ENCODE results near the gene SLC25A31.
A peak's percentile ranks its signal among the peaks of the same experiment; 100 is the strongest.

The SLC25A31 gene

GRCh38 chr4:127783026-127783769, 53.0 kb downstream of the SLC25A31 start:
- Histone ChIP-seq H3K36me3 (ENCODE audit: insufficient read depth, low read length) (no peaks in the 10 kb centered on the region), H3K4me1 (ENCODE audit: insufficient read depth, low read length) (no peaks in the 10 kb centered on the region), H3K4me2 (ENCODE audit: insufficient read depth, low read length) (no peak overlapping the region), H3K27me3 (ENCODE audit: insufficient read depth, low read length, poor library complexity) (peaks cover 6% of the 10 kb centered on the region), H3K27ac (ENCODE audit: low read length) (no peak overlapping the region), H3K4me3 (ENCODE audit: low read depth in 1 of 2, low read length in 2 of 2) (no peak overlapping the region), H4K20me1 (ENCODE audit: insufficient read depth, low read length) (no peaks in the 10 kb centered on the region), H3K79me2 (ENCODE audit: insufficient read depth, low read length) (no peaks in the 10 kb centered on the region), H3K9ac (ENCODE audit: low read depth, low read length) (no peak overlapping the region), H3K9me3 (ENCODE audit: insufficient read depth, low read length, severe bottlenecking) (no peaks in the 10 kb centered on the region), H2AFZ (ENCODE audit: low read depth, low read length) (no peak overlapping the region)
- ATAC-seq (ENCODE audit: insufficient read depth, low read depth) (no peak), DNase-seq (no peak)
- TF ChIP-seq EZH2 (IDR thresholded peaks at IDR 0.05; ENCODE audit: borderline replicate concordance, low read depth, low read length, severe bottlenecking): no peak
- TF ChIP-seq, protein P1, sequence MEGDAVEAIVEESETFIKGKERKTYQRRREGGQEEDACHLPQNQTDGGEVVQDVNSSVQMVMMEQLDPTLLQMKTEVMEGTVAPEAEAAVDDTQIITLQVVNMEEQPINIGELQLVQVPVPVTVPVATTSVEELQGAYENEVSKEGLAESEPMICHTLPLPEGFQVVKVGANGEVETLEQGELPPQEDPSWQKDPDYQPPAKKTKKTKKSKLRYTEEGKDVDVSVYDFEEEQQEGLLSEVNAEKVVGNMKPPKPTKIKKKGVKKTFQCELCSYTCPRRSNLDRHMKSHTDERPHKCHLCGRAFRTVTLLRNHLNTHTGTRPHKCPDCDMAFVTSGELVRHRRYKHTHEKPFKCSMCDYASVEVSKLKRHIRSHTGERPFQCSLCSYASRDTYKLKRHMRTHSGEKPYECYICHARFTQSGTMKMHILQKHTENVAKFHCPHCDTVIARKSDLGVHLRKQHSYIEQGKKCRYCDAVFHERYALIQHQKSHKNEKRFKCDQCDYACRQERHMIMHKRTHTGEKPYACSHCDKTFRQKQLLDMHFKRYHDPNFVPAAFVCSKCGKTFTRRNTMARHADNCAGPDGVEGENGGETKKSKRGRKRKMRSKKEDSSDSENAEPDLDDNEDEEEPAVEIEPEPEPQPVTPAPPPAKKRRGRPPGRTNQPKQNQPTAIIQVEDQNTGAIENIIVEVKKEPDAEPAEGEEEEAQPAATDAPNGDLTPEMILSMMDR (IDR thresholded peaks at IDR 0.05; ENCODE audit: borderline replicate concordance, extremely low read depth, low read length, poor library complexity, severe bottlenecking): no peak

DNA sequence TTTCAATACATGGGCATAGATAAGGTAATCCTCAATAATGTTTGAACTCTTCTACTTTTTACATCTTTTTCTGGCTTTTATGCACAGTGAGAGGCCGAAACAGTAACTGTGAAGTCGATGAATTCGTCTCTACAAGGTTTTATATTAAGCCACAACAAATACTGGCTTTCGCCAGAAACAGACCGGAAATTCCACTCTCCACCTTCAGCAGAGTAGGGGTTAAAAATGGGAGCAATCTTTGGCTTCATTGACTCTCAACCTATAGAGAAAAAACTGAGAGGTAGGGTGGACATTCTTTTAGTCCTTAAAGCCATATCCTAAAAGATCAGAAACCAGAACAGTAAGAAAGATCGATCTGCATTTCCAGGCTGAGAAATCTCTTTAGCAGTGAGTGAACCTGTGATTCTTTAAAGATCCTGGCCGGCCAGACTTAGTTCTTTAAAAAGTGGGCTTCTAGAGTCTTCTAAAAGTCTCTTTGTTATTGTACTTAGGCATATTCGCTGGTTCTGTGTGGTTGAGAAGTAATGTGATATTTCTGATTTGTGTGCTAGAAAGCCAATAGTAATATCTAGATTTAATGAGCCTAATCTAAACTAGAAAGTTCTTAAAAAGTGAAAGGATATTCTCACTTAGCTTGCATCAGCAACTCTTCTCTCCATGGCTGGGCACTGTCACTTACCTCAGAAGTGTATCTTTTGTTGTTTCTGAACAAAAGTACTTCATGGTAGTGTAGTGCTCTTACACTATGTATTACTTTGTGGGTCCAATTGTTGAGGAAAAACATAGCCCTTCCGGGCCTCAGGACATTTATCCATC, 54.0 kb downstream of the SLC25A31 start:
- no peak overlapping the region for H3K4me3 ChIP-seq (ENCODE audit: low read depth in 1 of 2, low read length in 2 of 2)
- H3K27me3 ChIP-seq (ENCODE audit: insufficient read depth, low read length, poor library complexity): peaks cover 6% of the 10 kb centered on the region
- no peak overlapping the region for H3K9ac ChIP-seq (ENCODE audit: low read depth, low read length)

GRCh38 chr4:127788517-127788916, 58.3 kb downstream of the SLC25A31 start:
- H3K27ac ChIP-seq (ENCODE audit: low read length): no peak overlapping the region
- H3K9me3 ChIP-seq (ENCODE audit: insufficient read depth, low read length, severe bottlenecking): no peaks in the 10 kb centered on the region
- H3K27me3 ChIP-seq (ENCODE audit: insufficient read depth, low read length, poor library complexity): peaks cover 6% of the 10 kb centered on the region
- H3K4me2 ChIP-seq (ENCODE audit: insufficient read depth, low read length): no peak overlapping the region
- H3K79me2 ChIP-seq (ENCODE audit: insufficient read depth, low read length): no peaks in the 10 kb centered on the region
- no peaks in the 10 kb centered on the region for H4K20me1 ChIP-seq (ENCODE audit: insufficient read depth, low read length)
- H3K4me1 ChIP-seq (ENCODE audit: insufficient read depth, low read length): no peaks in the 10 kb centered on the region
- H3K9ac ChIP-seq (ENCODE audit: low read depth, low read length): no peak overlapping the region
- no peaks in the 10 kb centered on the region for H3K36me3 ChIP-seq (ENCODE audit: insufficient read depth, low read length)
- TF ChIP-seq EZH2 (IDR thresholded peaks at IDR 0.05; ENCODE audit: borderline replicate concordance, low read depth, low read length, severe bottlenecking): no peak
- TF ChIP-seq, protein P1 (IDR thresholded peaks at IDR 0.05; ENCODE audit: borderline replicate concordance, extremely low read depth, low read length, poor library complexity, severe bottlenecking): peak; percentile 32
- H3K4me3 ChIP-seq (ENCODE audit: low read depth in 1 of 2, low read length in 2 of 2): no peak overlapping the region
- DNase-seq (no peak), ATAC-seq (ENCODE audit: insufficient read depth, low read depth) (peak; percentile 55)
- no peak overlapping the region for H2AFZ ChIP-seq (ENCODE audit: low read depth, low read length)

More for the DNA sequence above, 54.0 kb downstream of the SLC25A31 start:
- ATAC-seq (ENCODE audit: insufficient read depth, low read depth) (no peak), DNase-seq (no peak)
- no peaks in the 10 kb centered on the region for H3K9me3 ChIP-seq (ENCODE audit: insufficient read depth, low read length, severe bottlenecking)
- H3K36me3 ChIP-seq (ENCODE audit: insufficient read depth, low read length): no peaks in the 10 kb centered on the region
- H2AFZ ChIP-seq (ENCODE audit: low read depth, low read length): no peak overlapping the region
- H3K27ac ChIP-seq (ENCODE audit: low read length): no peak overlapping the region
- no peaks in the 10 kb centered on the region for H4K20me1 ChIP-seq (ENCODE audit: insufficient read depth, low read length)
- H3K79me2 ChIP-seq (ENCODE audit: insufficient read depth, low read length): no peaks in the 10 kb centered on the region
- no peak overlapping the region for H3K4me2 ChIP-seq (ENCODE audit: insufficient read depth, low read length)
- no peak for TF ChIP-seq EZH2 (IDR thresholded peaks at IDR 0.05; ENCODE audit: borderline replicate concordance, low read depth, low read length, severe bottlenecking)
- TF ChIP-seq, protein P1 (IDR thresholded peaks at IDR 0.05; ENCODE audit: borderline replicate concordance, extremely low read depth, low read length, poor library complexity, severe bottlenecking): no peak
- H3K4me1 ChIP-seq (ENCODE audit: insufficient read depth, low read length): no peaks in the 10 kb centered on the region
